GM23338 (cell line): ENCODE data around the gene MMP28. TPM values are rescaled to one million over a fixed set of nuclear protein-coding genes. Genes with fewer than 3 reads are reported as not detected.

Experiments used
- ATAC-seq: fragments of 200-7000 bp; cut with Tn5 transposase; 3 replicates; pipeline ENCODE4 v1.9.1; 2020
- DNase-seq: peaks from one replicate; pipeline ENCODE4 v3.0.0-alpha.2; 2015; ENCODE audit warnings: low spot score
- H2AFZ ChIP-seq: fragments of 200-600 bp; sonication (generic); 2 replicates; pipeline ENCODE4 v1.8.0; 2016; ENCODE audit warnings: antibody characterized with exemption, mild to moderate bottlenecking, moderate library complexity
- H3F3A ChIP-seq: fragments of 200-600 bp; sonication (generic); replicated peaks from 2 replicates; pipeline ENCODE4 v1.8.0; 2017; ENCODE audit warnings: antibody characterized with exemption, mixed run types, low read depth
- H3K27ac ChIP-seq: fragments of 200-600 bp; sonication (generic); 2 replicates; pipeline ENCODE4 v1.6.1; 2016; ENCODE audit warnings: low read depth
- H3K27me3 ChIP-seq: fragments of 200-600 bp; sonication (generic); 2 replicates; pipeline ENCODE4 v1.8.0; 2016; ENCODE audit warnings: mild to moderate bottlenecking, mixed run types, moderate library complexity; ENCODE audit not compliant: insufficient read depth
- H3K36me3 ChIP-seq: fragments of 200-600 bp; sonication (generic); 2 replicates; pipeline ENCODE4 v1.8.0; 2016; ENCODE audit warnings: mild to moderate bottlenecking; ENCODE audit not compliant: insufficient read depth
- H3K4me1 ChIP-seq: fragments of 200-600 bp; sonication (generic); 2 replicates; pipeline ENCODE4 v1.8.0; 2016; ENCODE audit warnings: mild to moderate bottlenecking, moderate library complexity; ENCODE audit not compliant: insufficient read depth
- H3K4me2 ChIP-seq: fragments of 200-600 bp; sonication (generic); 2 replicates; pipeline ENCODE4 v1.7.1; 2017; ENCODE audit warnings: mixed run types
- H3K4me3 ChIP-seq: fragments of 200-600 bp; sonication (generic); 2 replicates; pipeline ENCODE4 v1.6.1; 2016; ENCODE audit warnings: mixed run types
- H3K79me2 ChIP-seq: fragments of 200-600 bp; sonication (generic); replicated peaks from 2 replicates; pipeline ENCODE4 v1.8.0; 2017; ENCODE audit warnings: mild to moderate bottlenecking; ENCODE audit not compliant: insufficient read depth
- H3K9me2 ChIP-seq: fragments of 200-600 bp; sonication (generic); 2 replicates; pipeline ENCODE4 v1.8.0; 2017; ENCODE audit not compliant: insufficient read depth
- H4K20me1 ChIP-seq: fragments of 200-600 bp; sonication (generic); replicated peaks from 2 replicates; pipeline ENCODE4 v1.8.0; 2017; ENCODE audit warnings: mild to moderate bottlenecking; ENCODE audit not compliant: insufficient read depth
- H3K27ac Mint-ChIP-seq: 2 replicates; pipeline ENCODE4 v1.8.0; 2020; ENCODE audit warnings: inconsistent platforms, mild to moderate bottlenecking, moderate library complexity, mixed read lengths
- H3K27me3 Mint-ChIP-seq: 3 replicates; pipeline ENCODE4 v1.8.0; 2022; ENCODE audit warnings: low read depth, mild to moderate bottlenecking, moderate library complexity, mixed read lengths, inconsistent platforms; ENCODE audit not compliant: insufficient read depth, poor library complexity
- H3K36me3 Mint-ChIP-seq: 3 replicates; pipeline ENCODE4 v1.8.0; 2021; ENCODE audit warnings: low read depth, mild to moderate bottlenecking, inconsistent platforms, moderate library complexity, mixed read lengths
- H3K4me1 Mint-ChIP-seq: 3 replicates; pipeline ENCODE4 v1.8.0; 2020; ENCODE audit warnings: mild to moderate bottlenecking, inconsistent platforms, mixed read lengths
- H3K4me3 Mint-ChIP-seq: 3 replicates; pipeline ENCODE4 v1.8.0; 2021; ENCODE audit warnings: moderate library complexity, mild to moderate bottlenecking, inconsistent platforms, mixed read lengths
- H3K9me3 Mint-ChIP-seq: 3 replicates; pipeline ENCODE4 v1.8.0; 2020; ENCODE audit warnings: moderate library complexity, mild to moderate bottlenecking, inconsistent platforms, mixed read lengths
- CREB1 ChIP-seq: fragments of 250-450 bp; sonication (Bioruptor Pico); IDR thresholded peaks from 2 replicates; pipeline ENCODE4 v1.5.0; 2020; ENCODE audit warnings: low read depth, mild to moderate bottlenecking, moderate library complexity
- CTCF ChIP-seq, 2 experiments: fragments of 200-600 bp in 1 of 2; sonication (generic) in 1 of 2; conservative IDR thresholded peaks; 2 replicates each; pipeline versions ENCODE4 v1.5.1 to v1.6.1; 2016 to 2017; ENCODE audit warnings: antibody characterized with exemption in 2 of 2, low read depth in 2 of 2, mild to moderate bottlenecking in 2 of 2, moderate library complexity in 1 of 2
- EZH2 ChIP-seq: fragments of 200-600 bp; sonication (generic); IDR thresholded peaks from one replicate; pipeline ENCODE4 v1.8.0; 2017; ENCODE audit warnings: antibody characterized with exemption, mild to moderate bottlenecking, low read depth; ENCODE audit not compliant: unreplicated experiment
- EZH2phosphoT487 ChIP-seq: fragments of 200-600 bp; sonication (generic); IDR thresholded peaks from one replicate; pipeline ENCODE4 v1.8.1; 2018; ENCODE audit warnings: antibody characterized with exemption; ENCODE audit not compliant: unreplicated experiment
- JUNB ChIP-seq: IDR thresholded peaks from one replicate; pipeline ENCODE4 v1.6.1; 2016; ENCODE audit warnings: antibody characterized with exemption; ENCODE audit not compliant: unreplicated experiment
- NANOG ChIP-seq: IDR thresholded peaks from 2 replicates; pipeline ENCODE4 v1.6.1; 2016; ENCODE audit warnings: antibody characterized with exemption, borderline replicate concordance
- REST ChIP-seq: IDR thresholded peaks from one replicate; pipeline ENCODE4 v1.6.1; 2018; ENCODE audit warnings: antibody characterized with exemption; ENCODE audit not compliant: unreplicated experiment
- STAT1 ChIP-seq: IDR thresholded peaks from one replicate; pipeline ENCODE4 v1.6.1; 2016; ENCODE audit warnings: antibody characterized with exemption; ENCODE audit not compliant: unreplicated experiment
- ZNF114 ChIP-seq: fragments of 250-450 bp; sonication (Bioruptor Pico); IDR thresholded peaks from 2 replicates; pipeline ENCODE4 v1.5.0; 2020; ENCODE audit warnings: mild to moderate bottlenecking, moderate library complexity
- ZNF462 ChIP-seq: fragments of 250-450 bp; sonication (Bioruptor Pico); IDR thresholded peaks from 2 replicates; pipeline ENCODE4 v1.5.0; 2020; ENCODE audit warnings: mild to moderate bottlenecking, moderate library complexity
- polyA plus RNA-seq: library from polyadenylated mRNA; unstranded; fragments of >200 nt; fragmentation: Nextera tagmentation; extraction: Ambion mirVana; gene quantifications from 2 replicates; pipeline ENCODE4 v1.2.1, GENCODE V29; 2016
- total RNA-seq: library from RNA; depleted of rRNA; stranded (reverse); fragments of >200 nt; shearing (Covaris generic); gene quantifications from 2 replicates; pipeline ENCODE4 v1.2.3, GENCODE V29; 2014

MMP28 gene
- total and polyA plus RNA-seq, 2 experiments from 2014 or later, result not detected

GRCh38 chr17:35773129-35773528 lies 22.3 kb downstream of the MMP28 start:
- Histone ChIP-seq H4K20me1 (no peaks in the 10 kb centered on the region), H3K4me2 (no peak overlapping the region), H3K4me1 (peaks cover 13% of the 10 kb centered on the region), H3K36me3 (no peaks in the 10 kb centered on the region), H3K27me3 (no peaks in the 10 kb centered on the region), H3K4me3 (no peak overlapping the region), H3K27ac (no peak overlapping the region), H3K79me2 (no peaks in the 10 kb centered on the region), H2AFZ (peak overlapping the region; percentile 97), H3K9me2 (no peaks in the 10 kb centered on the region), H3F3A (no peaks in the 10 kb centered on the region)
- no peaks in the 10 kb centered on the region for H3K9me3 Mint-ChIP-seq
- DNase-seq (no peak), ATAC-seq (no peak)
- peaks cover 2% of the 10 kb centered on the region for H3K27me3 Mint-ChIP-seq
- peaks cover 34% of the 10 kb centered on the region for H3K4me1 Mint-ChIP-seq
- no peak for TF ChIP-seq CTCF (conservative IDR thresholded peaks at IDR 0.05; ENCODE audit: low read depth in 2 of 2)
- TF ChIP-seq EZH2phosphoT487, result no peak
- no peak for TF ChIP-seq ZNF462
- TF ChIP-seq STAT1, result no peak
- no peak for TF ChIP-seq REST
- no peak for TF ChIP-seq CREB1 (CRISPR knock-in tag)
- no peak for TF ChIP-seq JUNB
- TF ChIP-seq NANOG, result no peak
- no peak for TF ChIP-seq EZH2
- TF ChIP-seq ZNF114 (CRISPR knock-in tag), result no peak
- no peak overlapping the region for H3K4me3 Mint-ChIP-seq
- no peak overlapping the region for H3K27ac Mint-ChIP-seq
- no peaks in the 10 kb centered on the region for H3K36me3 Mint-ChIP-seq
